Breast epithelium (tissue), 3 donors: ENCODE measurements around the gene NSD2.

Experiments used
- CTCF ChIP-seq, 3 donors: fragments of 450-650 bp; IDR thresholded peaks; one replicate each; pipeline ENCODE4 v1.5.1; 2016 to 2017; ENCODE audit warnings: antibody characterized with exemption in 3 of 3, mild to moderate bottlenecking in 3 of 3, moderate library complexity in 3 of 3
- POLR2A ChIP-seq: fragments of 450-650 bp; IDR thresholded peaks from one replicate; pipeline ENCODE4 v1.6.1; 2016; ENCODE audit warnings: antibody characterized with exemption, mild to moderate bottlenecking, moderate library complexity
- POLR2AphosphoS5 ChIP-seq, 3 donors: sonication (generic); formaldehyde crosslinking; IDR thresholded peaks; one replicate each; pipeline ENCODE4 v1.6.1; 2017; ENCODE audit warnings: antibody characterized with exemption in 3 of 3

GRCh38 chr4:1901127-1901526 lies 29.9 kb downstream of the NSD2 start:
- no peak for TF ChIP-seq POLR2A
- no peak for TF ChIP-seq CTCF (IDR thresholded peaks at IDR 0.05)
- no peak for TF ChIP-seq POLR2AphosphoS5 (IDR thresholded peaks at IDR 0.05)
